Osteoblast (primary cell): ENCODE data around the gene PSAP. TPM values are rescaled to one million over a fixed set of nuclear protein-coding genes. Genes with fewer than 3 reads are reported as not detected.

Experiments used
- DNase-seq: peaks from one replicate; pipeline ENCODE4 v3.0.0; 2011; ENCODE audit warnings: low spot score, mixed read lengths; ENCODE audit not compliant: insufficient read length; ENCODE audit errors: missing footprints
- H2AFZ ChIP-seq: 2 replicates; pipeline ENCODE4 v1.6.0; 2011; ENCODE audit warnings: mild to moderate bottlenecking, low read length
- H3K27ac ChIP-seq: 2 replicates; pipeline ENCODE4 v1.5.1; 2011; ENCODE audit warnings: mild to moderate bottlenecking, low read depth, low read length, moderate library complexity
- H3K27me3 ChIP-seq: 2 replicates; pipeline ENCODE4 v1.6.0; 2012; ENCODE audit warnings: mild to moderate bottlenecking, control low read depth, inconsistent platforms, low read length, moderate library complexity; ENCODE audit not compliant: insufficient read depth
- H3K36me3 ChIP-seq: 2 replicates; pipeline ENCODE4 v1.5.1; 2011; ENCODE audit warnings: mild to moderate bottlenecking, low read length, control low read depth, moderate library complexity; ENCODE audit not compliant: insufficient read depth
- H3K4me1 ChIP-seq: 2 replicates; pipeline ENCODE4 v1.5.1; 2011; ENCODE audit warnings: mild to moderate bottlenecking, low read length, control low read depth, moderate library complexity; ENCODE audit not compliant: insufficient read depth
- H3K4me2 ChIP-seq: 2 replicates; pipeline ENCODE4 v1.6.0; 2011; ENCODE audit warnings: mild to moderate bottlenecking, low read length; ENCODE audit not compliant: insufficient read depth
- H3K4me3 ChIP-seq: fragments of 200-600 bp; sonication (generic); 3 replicates; pipeline ENCODE4 v1.5.1; 2012; ENCODE audit warnings: mild to moderate bottlenecking, low read length, inconsistent platforms; ENCODE audit not compliant: insufficient read depth
- H3K79me2 ChIP-seq: 2 replicates; pipeline ENCODE4 v1.6.0; 2012; ENCODE audit warnings: mild to moderate bottlenecking, low read length, control low read depth, inconsistent platforms; ENCODE audit not compliant: insufficient read depth
- H3K9me3 ChIP-seq: 2 replicates; pipeline ENCODE4 v1.5.1; 2011; ENCODE audit warnings: low read depth, low read length, control low read depth
- H4K20me1 ChIP-seq: 2 replicates; pipeline ENCODE4 v1.6.0; 2012; ENCODE audit warnings: mild to moderate bottlenecking, low read length, control low read depth; ENCODE audit not compliant: insufficient read depth
- CTCF ChIP-seq: IDR thresholded peaks from 2 replicates; pipeline ENCODE4 v1.5.1; 2011; ENCODE audit warnings: mild to moderate bottlenecking, low read depth, low read length, moderate library complexity; ENCODE audit errors: extremely low read depth
- total RNA-seq: library from RNA; depleted of rRNA; stranded (reverse); fragments of >200 nt; gene quantifications from 2 replicates; pipeline ENCODE4 v1.2.3, GENCODE V29; 2012

The PSAP gene
- total RNA-seq, 1 donor: 1,391 TPM

DNA sequence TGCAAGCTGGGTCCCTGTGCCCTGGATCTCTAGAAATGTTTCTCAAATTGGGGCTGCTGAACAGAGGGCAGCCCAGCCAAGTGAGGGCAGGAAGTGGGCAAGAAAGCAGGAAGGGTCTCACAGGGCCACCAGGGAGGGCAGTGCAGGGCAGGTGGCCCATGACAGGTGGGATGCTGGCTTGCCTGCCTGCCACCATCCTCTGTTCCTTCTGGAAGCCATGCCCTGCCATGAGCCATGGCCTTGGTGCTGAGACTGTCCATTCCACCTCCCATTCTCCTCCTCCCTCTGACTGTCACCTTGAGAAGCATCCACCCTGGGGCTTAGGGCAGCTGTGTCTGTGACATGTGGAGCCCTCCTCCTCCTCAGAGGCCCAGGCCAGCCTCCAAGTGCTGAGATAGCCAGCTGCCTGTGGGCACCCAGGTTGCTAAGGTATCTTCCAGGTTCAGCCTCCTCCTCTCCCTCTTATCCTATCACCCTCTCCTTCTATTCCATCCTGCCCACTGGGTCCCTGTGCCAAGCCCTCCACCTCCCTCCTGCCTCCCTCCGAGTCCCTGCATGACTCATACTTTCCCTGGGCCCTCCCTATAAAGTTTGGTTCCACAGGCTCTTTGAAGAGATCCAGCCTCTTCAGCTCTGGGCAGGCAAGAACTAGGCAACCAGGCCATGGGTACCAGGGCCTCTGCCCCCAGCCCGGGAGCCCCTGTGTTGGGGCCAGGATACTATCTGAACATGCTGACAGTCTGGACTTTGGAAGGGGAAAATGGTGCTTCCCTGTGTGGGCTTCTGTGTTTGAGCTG lies 79.0 kb downstream of the PSAP start:
- peaks cover 67% of the 10 kb centered on the region for H3K4me1 ChIP-seq
- peak; percentile 97 for DNase-seq
- H3K4me3 ChIP-seq: peak overlapping the region; percentile 89

GRCh38 chr10:71771204-71771603 lies 79.8 kb downstream of the PSAP start:
- H4K20me1 ChIP-seq: no peaks in the 10 kb centered on the region
- peak; percentile 3 for DNase-seq
- TF ChIP-seq CTCF: no peak
- peak overlapping the region; percentile 92 for H3K27ac ChIP-seq
- no peak overlapping the region for H2AFZ ChIP-seq
- H3K4me3 ChIP-seq: peak overlapping the region; percentile 89
- no peaks in the 10 kb centered on the region for H3K36me3 ChIP-seq
- H3K9me3 ChIP-seq: no peaks in the 10 kb centered on the region
- H3K4me1 ChIP-seq: peaks cover 75% of the 10 kb centered on the region
- H3K27me3 ChIP-seq: no peaks in the 10 kb centered on the region
- peaks cover 20% of the 10 kb centered on the region for H3K79me2 ChIP-seq
- peak overlapping the region; percentile 86 for H3K4me2 ChIP-seq

More for the DNA sequence above, 79.0 kb downstream of the PSAP start:
- no peaks in the 10 kb centered on the region for H3K36me3 ChIP-seq
- TF ChIP-seq CTCF: no peak
- no peak overlapping the region for H2AFZ ChIP-seq
- no peaks in the 10 kb centered on the region for H4K20me1 ChIP-seq
- peak overlapping the region; percentile 92 for H3K27ac ChIP-seq
- H3K79me2 ChIP-seq: peaks cover 19% of the 10 kb centered on the region
- peak overlapping the region; percentile 86 for H3K4me2 ChIP-seq
- no peaks in the 10 kb centered on the region for H3K9me3 ChIP-seq
- H3K27me3 ChIP-seq: no peaks in the 10 kb centered on the region

GRCh38 chr10:71770789-71771188 lies 80.3 kb downstream of the PSAP start:
- H3K36me3 ChIP-seq: no peaks in the 10 kb centered on the region
- peaks cover 78% of the 10 kb centered on the region for H3K4me1 ChIP-seq
- peak; percentile 73 for DNase-seq
- no peak for TF ChIP-seq CTCF
- H3K27ac ChIP-seq: peak overlapping the region; percentile 92
- peaks cover 21% of the 10 kb centered on the region for H3K79me2 ChIP-seq
- H3K4me2 ChIP-seq: peak overlapping the region; percentile 17
- no peaks in the 10 kb centered on the region for H3K27me3 ChIP-seq
- H4K20me1 ChIP-seq: no peaks in the 10 kb centered on the region
- H3K9me3 ChIP-seq: no peaks in the 10 kb centered on the region
- peak overlapping the region; percentile 10 for H3K4me3 ChIP-seq
- H2AFZ ChIP-seq: no peak overlapping the region

- peak overlapping the region; percentile 61 for H3K4me2 ChIP-seq
- no peaks in the 10 kb centered on the region for H3K36me3 ChIP-seq
- peak overlapping the region; percentile 92 for H3K27ac ChIP-seq
- H3K4me3 ChIP-seq: peak overlapping the region; percentile 20
- no peaks in the 10 kb centered on the region for H3K27me3 ChIP-seq
- no peak for TF ChIP-seq CTCF
- peak; percentile 89 for DNase-seq
- H2AFZ ChIP-seq: no peak overlapping the region
- no peaks in the 10 kb centered on the region for H4K20me1 ChIP-seq
- H3K79me2 ChIP-seq: peaks cover 21% of the 10 kb centered on the region
- H3K9me3 ChIP-seq: no peaks in the 10 kb centered on the region
- H3K4me1 ChIP-seq: peaks cover 83% of the 10 kb centered on the region
Observed at GRCh38 chr10:71770255-71770654, 80.8 kb downstream of the PSAP start.
